ENCODE results near the gene SCT. TPM values are rescaled to one million over a fixed set of nuclear protein-coding genes. Genes with fewer than 3 reads are reported as not detected.

Gene SCT
- total and polyA plus RNA-seq, 2 of the 4 experiments (the other 2 are of a cell fraction): not detected

DNA sequence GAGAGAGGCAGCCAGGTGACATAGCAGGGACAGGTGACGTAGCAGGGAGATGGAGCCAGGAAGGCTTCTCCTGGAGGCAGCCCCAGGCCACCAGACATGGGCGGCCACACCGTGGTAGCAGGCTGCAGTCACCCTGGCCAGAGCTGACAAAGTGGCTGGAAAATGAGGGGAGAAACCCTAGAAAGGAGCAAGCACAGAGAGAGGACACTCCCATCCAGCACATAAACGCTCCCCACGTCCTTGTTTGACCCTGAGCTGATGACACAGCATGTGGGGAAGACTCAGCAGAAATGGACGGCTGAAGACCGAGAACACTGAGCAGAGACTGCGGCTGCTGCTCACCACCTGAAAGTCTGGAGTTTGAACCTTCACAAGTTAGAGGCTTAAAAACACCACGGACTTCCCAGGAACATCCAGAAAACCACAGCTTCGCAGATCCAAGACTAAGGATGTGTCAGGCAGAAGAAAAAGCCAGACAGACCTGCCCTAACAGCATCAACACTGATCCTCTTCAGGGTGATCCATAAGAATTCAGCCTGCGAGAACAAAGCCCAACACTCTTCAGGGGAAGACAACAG, 38.8 kb upstream of the SCT start:
- Histone ChIP-seq H4K20me1 (ENCODE audit: insufficient read depth, low read length) (peaks cover 7% of the 10 kb centered on the region), H3K18ac (ENCODE audit: low read depth, low read length) (no peak overlapping the region), H3K36me3 (ENCODE audit: control insufficient read depth, insufficient read depth, low read length) (peaks cover 20% of the 10 kb centered on the region), H2BK20ac (ENCODE audit: low read depth, low read length) (no peak overlapping the region), H3K79me1 (ENCODE audit: low read depth in 1 of 2, low read length in 2 of 2) (peaks cover 13 to 23% of the 10 kb centered on the region in 2 experiments; a peak in 3 of 4 replicates), H3K4me3 (ENCODE audit: insufficient read depth, low read depth, low read length) (no peak overlapping the region), H4K5ac (ENCODE audit: low read depth, low read length) (no peak overlapping the region), H3K4me2 (ENCODE audit: low read depth, low read length) (no peak overlapping the region), H3K27me3 (ENCODE audit: control insufficient read depth, insufficient read depth, low read length) (no peaks in the 10 kb centered on the region), H3K4ac (ENCODE audit: low read depth, low read length) (no peak overlapping the region), H4K8ac (ENCODE audit: low read depth in 2 of 2, low read length in 2 of 2) (0 out of 4 replicates have a peak overlapping the region, but pooled peaks of 1 of the 2 experiments have one; percentile 17), H2AK9ac (replicated peaks; ENCODE audit: low read depth, low read length, poor library complexity) (peak overlapping the region; percentile 39), H3K14ac (replicated peaks; ENCODE audit: low read depth, low read length) (no peak overlapping the region), H3K9ac (ENCODE audit: low read depth, low read length) (no peak overlapping the region), H3K4me1 (ENCODE audit: control insufficient read depth, insufficient read depth, low read length) (peaks cover 5% of the 10 kb centered on the region; the same call in 1 of the 2 replicates), H3K9me1 (ENCODE audit: insufficient read depth, low read length) (no peaks in the 10 kb centered on the region), H2AFZ (replicated peaks; ENCODE audit: low read length, poor library complexity) (no peak overlapping the region), H3K9me3 (ENCODE audit: control insufficient read depth, insufficient read depth, low read length) (no peaks in the 10 kb centered on the region), H2BK5ac (ENCODE audit: low read depth, low read length, poor library complexity, severe bottlenecking) (no peak overlapping the region), H3K56ac (ENCODE audit: extremely low read depth, insufficient read depth, low read length) (no peak overlapping the region), H4K91ac (ENCODE audit: insufficient read depth, low read depth, low read length) (no peak overlapping the region), H2BK15ac (ENCODE audit: low read depth, low read length) (no peak overlapping the region), H2AK5ac (ENCODE audit: low read depth, low read length) (no peak overlapping the region), H3K27ac (ENCODE audit: insufficient read depth, low read length) (peak overlapping the region; percentile 20; the same call in 1 of the 2 replicates), H2BK120ac (ENCODE audit: low read depth, low read length) (no peak overlapping the region), H3K23ac (ENCODE audit: low read depth, low read length) (0 out of 2 replicates have a peak overlapping the region, but pooled peaks have one; percentile 25)
- dilution Hi-C loops (cut with HindIII; ENCODE audit: low sequenced_read_pairs, unreplicated experiment) (no loop called here), intact Hi-C loops (cut with micrococcal nuclease) (no loop called here), in situ Hi-C loops (cut with MboI; ENCODE audit: low sequenced_read_pairs) (no loop called here)
- BruUV-seq (replicated peaks): no TSS peak
- WGBS, 2 experiments (ENCODE audit: extremely low coverage in 2 of 2, insufficient read length in 1 of 2): 90% methylated on average over 5 of the region's 11 CpGs; no CpG with 5 or more reads in 1 of the 2 experiments
- DNase-seq: peak; percentile 29
- POLR2A ChIA-PET (ENCODE audit: unreplicated experiment): interaction anchor here (0.6 kb wide), 1 partner anchor 15 kb away, joined by 4 read pairs; no protein-coding TSS in a partner anchor
- ATAC-seq (ENCODE audit: low read depth): peak; percentile 52; the same call in 1 of the 2 replicates
- TF ChIP-seq NFE2L2 (IDR thresholded peaks at IDR 0.05; ENCODE audit: low read depth, low read length): peak; percentile 40; the same call in 1 of the 2 replicates
- TF ChIP-seq RFX5 (IDR thresholded peaks at IDR 0.05; ENCODE audit: low read depth, low read length): no peak
- CTCF ChIA-PET: no interaction called here

Data from IMR-90 (cell line).